GM12875 (cell line): ENCODE results near the gene RNF113B.

ENCODE experiments used
- H3K4me3 ChIP-seq: one replicate; pipeline ENCODE4 v1.5.1; 2011; ENCODE audit warnings: low read depth, low read length, control low read depth
- CTCF ChIP-seq: IDR thresholded peaks from 2 replicates; pipeline ENCODE4 v1.5.1; 2011; ENCODE audit warnings: low read depth, mild to moderate bottlenecking, control low read depth, inconsistent platforms, low read length, moderate library complexity, borderline replicate concordance; ENCODE audit not compliant: insufficient read depth

Gene RNF113B

GRCh38 chr13:98204546-98204945, 27.5 kb upstream of the RNF113B start:
- TF ChIP-seq CTCF, result no peak
- H3K4me3 ChIP-seq, result no peak overlapping the region

GRCh38 chr13:98203646-98204326, 26.7 kb upstream of the RNF113B start:
- TF ChIP-seq CTCF, result no peak
- no peak overlapping the region for H3K4me3 ChIP-seq

GRCh38 chr13:98201984-98202383, 24.9 kb upstream of the RNF113B start:
- no peak overlapping the region for H3K4me3 ChIP-seq
- TF ChIP-seq CTCF, result no peak

- no peak overlapping the region for H3K4me3 ChIP-seq
- TF ChIP-seq CTCF, result no peak
Measured at GRCh38 chr13:98201189-98201588, 24.1 kb upstream of the RNF113B start.

- no peak overlapping the region for H3K4me3 ChIP-seq
- no peak for TF ChIP-seq CTCF
Measured at GRCh38 chr13:98200211-98200878, 23.3 kb upstream of the RNF113B start.

- H3K4me3 ChIP-seq, result no peak overlapping the region
- TF ChIP-seq CTCF, result no peak
Measured at GRCh38 chr13:98199480-98199879, 22.4 kb upstream of the RNF113B start.

- no peak overlapping the region for H3K4me3 ChIP-seq
- no peak for TF ChIP-seq CTCF
Measured at GRCh38 chr13:98198683-98199082, 21.6 kb upstream of the RNF113B start.
